Epithelial cell of esophagus (primary cell): ENCODE measurements around the gene PUS1.

Experiments
- DNase-seq: peaks from one replicate; pipeline ENCODE4 v3.0.0; 2010; ENCODE audit warnings: low read depth
- H3K4me3 ChIP-seq: 2 replicates; pipeline ENCODE4 v1.5.1; 2011; ENCODE audit warnings: mild to moderate bottlenecking, low read length, control low read depth
- CTCF ChIP-seq: IDR thresholded peaks from 2 replicates; pipeline ENCODE4 v1.5.1; 2011; ENCODE audit warnings: low read depth, mild to moderate bottlenecking, low read length, control low read depth, inconsistent platforms; ENCODE audit not compliant: insufficient read depth; ENCODE audit errors: missing control alignments

Gene PUS1

GRCh38 chr12:131914179-131914702, 14.8 kb upstream of the PUS1 start:
- no peak overlapping the region for H3K4me3 ChIP-seq
- no peak for DNase-seq
- no peak for TF ChIP-seq CTCF

GRCh38 chr12:131915000-131915689, 13.9 kb upstream of the PUS1 start:
- TF ChIP-seq CTCF = no peak
- no peak for DNase-seq
- no peak overlapping the region for H3K4me3 ChIP-seq

- DNase-seq = no peak
- no peak for TF ChIP-seq CTCF
- no peak overlapping the region for H3K4me3 ChIP-seq
Measured at GRCh38 chr12:131915823-131916222, 13.3 kb upstream of the PUS1 start.

GRCh38 chr12:131916306-131917138, 12.6 kb upstream of the PUS1 start:
- no peak for DNase-seq
- no peak overlapping the region for H3K4me3 ChIP-seq
- TF ChIP-seq CTCF = no peak

- TF ChIP-seq CTCF = no peak
- H3K4me3 ChIP-seq = no peak overlapping the region
- DNase-seq = no peak
Measured at GRCh38 chr12:131917139-131917710, 11.9 kb upstream of the PUS1 start.

GRCh38 chr12:131917711-131918306, 11.3 kb upstream of the PUS1 start:
- no peak for DNase-seq
- no peak overlapping the region for H3K4me3 ChIP-seq
- no peak for TF ChIP-seq CTCF
